Caco-2 (cell line): ENCODE measurements around the gene ADCY7. TPM values are rescaled to one million over a fixed set of nuclear protein-coding genes. Genes with fewer than 3 reads are reported as not detected.

Source experiments
- BruUV-seq: library from RNA; stranded (reverse); fragments of 400-500 nt; replicated peaks from 2 replicates; lab custom pipeline; 2021; lab: Mats Ljungman, UMichigan
- CTCF ChIA-PET: fragments of 300-600 bp; sonication (Branson Sonifier 250); formaldehyde crosslinking; loops from one replicate; lab custom pipeline; 2022; ENCODE audit warnings: antibody characterized with exemption; lab: Charles Lee
- POLR2A ChIA-PET: fragments of 300-600 bp; sonication (Branson Sonifier 250); formaldehyde crosslinking; loops from one replicate; lab custom pipeline; 2022; ENCODE audit warnings: antibody characterized with exemption; lab: Charles Lee
- DNase-seq, 2 experiments: peaks; one replicate each; pipeline versions ENCODE4 v3.0.0 to v3.0.0-alpha.2; 2020 to 2022
- H3K27me3 ChIP-seq: replicated peaks from 2 replicates; pipeline ENCODE4 v1.6.0; 2011; ENCODE audit warnings: low read length; ENCODE audit not compliant: control insufficient read depth, insufficient read depth
- H3K36me3 ChIP-seq: 2 replicates; pipeline ENCODE4 v1.5.1; 2011; ENCODE audit warnings: low read length; ENCODE audit not compliant: control insufficient read depth, insufficient read depth
- H3K4me1 ChIP-seq: fragments of 250-450 bp; sonication (Bioruptor Pico); 2 replicates; pipeline ENCODE4 v1.5.1; 2020; ENCODE audit warnings: mild to moderate bottlenecking
- H3K4me3 ChIP-seq: 2 replicates; pipeline ENCODE4 v1.5.1; 2011; ENCODE audit warnings: low read depth, mild to moderate bottlenecking, control low read depth, low read length
- H3K9me3 ChIP-seq: fragments of 250-450 bp; sonication (Bioruptor Pico); 2 replicates; pipeline ENCODE4 v1.5.1; 2020; ENCODE audit warnings: mild to moderate bottlenecking, moderate library complexity
- H3K27ac Mint-ChIP-seq: one replicate; pipeline ENCODE4 v1.8.0; 2022; ENCODE audit warnings: mixed read lengths; ENCODE audit not compliant: unreplicated experiment
- H3K27me3 Mint-ChIP-seq: one replicate; pipeline ENCODE4 v1.8.0; 2022; ENCODE audit warnings: mixed read lengths; ENCODE audit not compliant: insufficient read depth, unreplicated experiment
- H3K36me3 Mint-ChIP-seq: one replicate; pipeline ENCODE4 v1.8.0; 2022; ENCODE audit warnings: mild to moderate bottlenecking, mixed read lengths; ENCODE audit not compliant: insufficient read depth, unreplicated experiment
- H3K4me1 Mint-ChIP-seq: one replicate; pipeline ENCODE4 v1.8.0; 2022; ENCODE audit warnings: low read depth, mixed read lengths; ENCODE audit not compliant: unreplicated experiment
- H3K4me3 Mint-ChIP-seq: one replicate; pipeline ENCODE4 v1.8.0; 2022; ENCODE audit warnings: mild to moderate bottlenecking, moderate library complexity, mixed read lengths; ENCODE audit not compliant: unreplicated experiment
- H3K9me3 Mint-ChIP-seq: one replicate; pipeline ENCODE4 v1.8.0; 2022; ENCODE audit warnings: mixed read lengths; ENCODE audit not compliant: unreplicated experiment
- CTCF ChIP-seq, 2 experiments: fragments of 200-600 bp in 1 of 2; IDR thresholded peaks; 1 replicate in 1 of 2; 2 replicates in 1 of 2; pipeline versions ENCODE4 v1.5.1 to v1.8.0; 2011 to 2022; ENCODE audit warnings: antibody characterized with exemption in 1 of 2, control low read depth in 1 of 2, inconsistent platforms in 1 of 2, low read depth in 1 of 2, low read length in 1 of 2, mild to moderate bottlenecking in 1 of 2, moderate library complexity in 1 of 2; ENCODE audit not compliant: insufficient read depth in 1 of 2, severe bottlenecking in 1 of 2, unreplicated experiment in 1 of 2
- intact Hi-C: fragments of 100-400 bp; cut with micrococcal nuclease; formaldehyde crosslinking; loops from one replicate; pipeline ENCODE4 v1.10.0; 2022; ENCODE audit not compliant: unreplicated experiment
- total RNA-seq: library from RNA; stranded (reverse); gene quantifications from 2 replicates; pipeline ENCODE4 v1.2.3, GENCODE V29; 2022

The ADCY7 gene
- total RNA-seq, 1 experiment from 2014 or later, result 54.2 TPM

- peaks cover 4% of the 10 kb centered on the region; the same call in 1 of the 2 replicates for H3K4me1 ChIP-seq
- H3K27ac Mint-ChIP-seq, result no peak overlapping the region
- peaks cover 3% of the 10 kb centered on the region for H3K4me1 Mint-ChIP-seq
- intact Hi-C loops, result loop anchor here (5.0 kb wide), 1 partner anchor 43 kb away; no protein-coding TSS in a partner anchor
- H3K27me3 Mint-ChIP-seq, result no peaks in the 10 kb centered on the region
- no TSS peak for BruUV-seq
- CTCF ChIA-PET, result no interaction called here
- no peaks in the 10 kb centered on the region for H3K27me3 ChIP-seq
- POLR2A ChIA-PET, result interaction anchor here (0.6 kb wide), 1 partner anchor 336 kb away, joined by 3 read pairs; no protein-coding TSS in a partner anchor
- no peaks in the 10 kb centered on the region for H3K9me3 Mint-ChIP-seq
- no peak overlapping the region for H3K4me3 ChIP-seq
- H3K4me3 Mint-ChIP-seq, result no peak overlapping the region
- DNase-seq, result no peak
- no peaks in the 10 kb centered on the region; the same call in none of the 2 replicates for H3K36me3 ChIP-seq
- H3K9me3 ChIP-seq, result no peaks in the 10 kb centered on the region
- peaks cover 16% of the 10 kb centered on the region for H3K36me3 Mint-ChIP-seq
- no peak for TF ChIP-seq CTCF (IDR thresholded peaks at IDR 0.05; ENCODE audit: insufficient read depth in 1 of 2, low read depth in 1 of 2, low read length in 1 of 2, severe bottlenecking in 1 of 2, unreplicated experiment in 1 of 2)
Observed at GRCh38 chr16:50269061-50269705, 2.8 kb downstream of the ADCY7 start.

DNA sequence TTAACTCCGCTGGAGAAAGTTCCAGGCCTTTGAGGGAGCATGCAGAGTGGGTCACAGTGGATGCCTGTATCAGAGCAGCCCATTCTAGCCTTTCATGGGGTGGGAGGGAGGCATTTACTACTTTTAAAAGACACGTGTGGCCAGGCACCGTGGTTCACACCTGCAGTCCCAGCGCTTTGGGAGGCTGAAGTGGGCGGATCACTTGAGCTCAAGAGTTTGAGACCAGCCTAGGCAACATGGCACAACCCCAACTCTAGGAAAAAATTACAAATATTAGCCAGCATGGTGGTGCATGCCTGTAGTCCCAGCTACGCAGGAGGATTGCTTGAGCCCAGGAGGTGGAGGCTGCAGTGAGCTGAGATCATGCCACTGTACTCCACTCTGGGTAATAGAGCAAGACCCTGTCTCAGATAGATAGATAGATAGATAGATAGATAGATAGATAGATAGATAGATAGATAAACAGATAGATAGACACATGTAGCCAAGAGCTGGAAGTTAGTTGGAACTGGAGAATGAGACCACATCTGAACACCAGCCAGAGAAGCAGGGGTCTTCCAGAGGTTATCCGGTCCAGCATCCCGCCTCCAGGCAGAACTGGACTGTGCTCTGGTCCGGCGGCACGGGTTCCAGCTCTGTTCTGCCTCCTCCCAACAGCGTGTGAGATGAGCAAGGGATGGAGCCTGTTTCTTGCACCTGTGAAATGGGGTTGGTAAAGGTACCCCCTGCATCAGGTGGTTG lies 3.6 kb downstream of the ADCY7 start:
- Mint-ChIP-seq H3K27ac (no peak overlapping the region), H3K36me3 (peaks cover 16% of the 10 kb centered on the region), H3K9me3 (no peaks in the 10 kb centered on the region), H3K4me1 (no peaks in the 10 kb centered on the region), H3K4me3 (no peak overlapping the region), H3K27me3 (no peaks in the 10 kb centered on the region)
- no peak for TF ChIP-seq CTCF (IDR thresholded peaks at IDR 0.05; ENCODE audit: insufficient read depth in 1 of 2, low read depth in 1 of 2, low read length in 1 of 2, severe bottlenecking in 1 of 2, unreplicated experiment in 1 of 2)
- Histone ChIP-seq H3K4me1 (no peaks in the 10 kb centered on the region), H3K4me3 (no peak overlapping the region), H3K36me3 (no peaks in the 10 kb centered on the region; the same call in none of the 2 replicates), H3K9me3 (no peaks in the 10 kb centered on the region), H3K27me3 (no peaks in the 10 kb centered on the region)
- intact Hi-C loops, result loop anchor here (5.0 kb wide), 1 partner anchor 42 kb away; no protein-coding TSS in a partner anchor
- BruUV-seq, result no TSS peak
- ChIA-PET CTCF (interaction anchor here (1.1 kb wide), 1 partner anchor 10 kb away, joined by 3 read pairs; no protein-coding TSS in a partner anchor), POLR2A (no interaction called here)
- DNase-seq, result no peak

- Histone ChIP-seq H3K4me3 (no peak overlapping the region), H3K27me3 (no peaks in the 10 kb centered on the region), H3K36me3 (no peaks in the 10 kb centered on the region; the same call in none of the 2 replicates), H3K9me3 (no peaks in the 10 kb centered on the region), H3K4me1 (no peaks in the 10 kb centered on the region)
- ChIA-PET POLR2A (no interaction called here), CTCF (interaction anchor here (1.1 kb wide), 1 partner anchor 10 kb away, joined by 3 read pairs; no protein-coding TSS in a partner anchor)
- no peaks in the 10 kb centered on the region for H3K27me3 Mint-ChIP-seq
- TF ChIP-seq CTCF (IDR thresholded peaks at IDR 0.05; ENCODE audit: insufficient read depth in 1 of 2, low read depth in 1 of 2, low read length in 1 of 2, severe bottlenecking in 1 of 2, unreplicated experiment in 1 of 2), result no peak
- H3K9me3 Mint-ChIP-seq, result no peaks in the 10 kb centered on the region
- DNase-seq, result no peak
- intact Hi-C loops, result no loop called here
- no TSS peak for BruUV-seq
- no peaks in the 10 kb centered on the region for H3K4me1 Mint-ChIP-seq
- no peak overlapping the region for H3K27ac Mint-ChIP-seq
- H3K36me3 Mint-ChIP-seq, result peaks cover 16% of the 10 kb centered on the region
- H3K4me3 Mint-ChIP-seq, result no peak overlapping the region
Observed at GRCh38 chr16:50270510-50271147, 4.3 kb downstream of the ADCY7 start.
